ENCODE results near the gene LRCH2.

- TF ChIP-seq, protein P1, sequence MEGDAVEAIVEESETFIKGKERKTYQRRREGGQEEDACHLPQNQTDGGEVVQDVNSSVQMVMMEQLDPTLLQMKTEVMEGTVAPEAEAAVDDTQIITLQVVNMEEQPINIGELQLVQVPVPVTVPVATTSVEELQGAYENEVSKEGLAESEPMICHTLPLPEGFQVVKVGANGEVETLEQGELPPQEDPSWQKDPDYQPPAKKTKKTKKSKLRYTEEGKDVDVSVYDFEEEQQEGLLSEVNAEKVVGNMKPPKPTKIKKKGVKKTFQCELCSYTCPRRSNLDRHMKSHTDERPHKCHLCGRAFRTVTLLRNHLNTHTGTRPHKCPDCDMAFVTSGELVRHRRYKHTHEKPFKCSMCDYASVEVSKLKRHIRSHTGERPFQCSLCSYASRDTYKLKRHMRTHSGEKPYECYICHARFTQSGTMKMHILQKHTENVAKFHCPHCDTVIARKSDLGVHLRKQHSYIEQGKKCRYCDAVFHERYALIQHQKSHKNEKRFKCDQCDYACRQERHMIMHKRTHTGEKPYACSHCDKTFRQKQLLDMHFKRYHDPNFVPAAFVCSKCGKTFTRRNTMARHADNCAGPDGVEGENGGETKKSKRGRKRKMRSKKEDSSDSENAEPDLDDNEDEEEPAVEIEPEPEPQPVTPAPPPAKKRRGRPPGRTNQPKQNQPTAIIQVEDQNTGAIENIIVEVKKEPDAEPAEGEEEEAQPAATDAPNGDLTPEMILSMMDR (IDR thresholded peaks at IDR 0.05), result no peak
- TF ChIP-seq POLR2AphosphoS5 (IDR thresholded peaks at IDR 0.05), result no peak
Observed at GRCh38 chrX:115260330-115260729, 26.4 kb upstream of the LRCH2 start.
